NCI-H69 (cell line): ENCODE data around the gene FBXL17.

Experiments
- DNase-seq: peaks from one replicate; lab custom pipeline; 2025; lab: John Stamatoyannopoulos, UW

Gene FBXL17

GRCh38 chr5:107990881-107991810 lies 390.8 kb downstream of the FBXL17 start:
- DNase-seq, result no peak

GRCh38 chr5:107985144-107985543 lies 396.8 kb downstream of the FBXL17 start:
- DNase-seq, result peak; percentile 81

GRCh38 chr5:107982703-107983425 lies 399.0 kb downstream of the FBXL17 start:
- DNase-seq, result peak; percentile 99

GRCh38 chr5:107980923-107981692 lies 400.8 kb downstream of the FBXL17 start:
- peak; percentile 61 for DNase-seq

GRCh38 chr5:107979900-107980299 lies 402.0 kb downstream of the FBXL17 start:
- DNase-seq, result peak; percentile 44

GRCh38 chr5:107979291-107979690 lies 402.6 kb downstream of the FBXL17 start:
- peak; percentile 99 for DNase-seq

GRCh38 chr5:107977550-107978071 lies 404.3 kb downstream of the FBXL17 start:
- DNase-seq, result peak; percentile 42

GRCh38 chr5:107975568-107975967 lies 406.3 kb downstream of the FBXL17 start:
- no peak for DNase-seq

- no peak for DNase-seq
These were observed 410.1 kb downstream of the FBXL17 start for GRCh38 chr5:107971846-107972245.

- DNase-seq, result peak; percentile 21
These were observed 412.1 kb downstream of the FBXL17 start for GRCh38 chr5:107969847-107970246.

GRCh38 chr5:107968998-107969397 lies 412.9 kb downstream of the FBXL17 start:
- DNase-seq, result no peak

- no peak for DNase-seq
These were observed 413.5 kb downstream of the FBXL17 start for GRCh38 chr5:107968406-107968843.

GRCh38 chr5:107966201-107966600 lies 415.7 kb downstream of the FBXL17 start:
- peak; percentile 66 for DNase-seq

GRCh38 chr5:107964722-107965121 lies 417.2 kb downstream of the FBXL17 start:
- peak; percentile 95 for DNase-seq

GRCh38 chr5:107959573-107960279 lies 422.2 kb downstream of the FBXL17 start:
- DNase-seq, result no peak

- DNase-seq, result peak; percentile 49
These were observed 423.0 kb downstream of the FBXL17 start for GRCh38 chr5:107958861-107959260.

- peak; percentile 30 for DNase-seq
These were observed 423.5 kb downstream of the FBXL17 start for GRCh38 chr5:107958432-107958831.

- peak; percentile 94 for DNase-seq
These were observed 424.8 kb downstream of the FBXL17 start for GRCh38 chr5:107957051-107957450.

- peak; percentile 34 for DNase-seq
These were observed 426.6 kb downstream of the FBXL17 start for GRCh38 chr5:107955321-107955720.

GRCh38 chr5:107954254-107954653 lies 427.6 kb downstream of the FBXL17 start:
- DNase-seq, result peak; percentile 37

- peak; percentile 81 for DNase-seq
These were observed 429.4 kb downstream of the FBXL17 start for GRCh38 chr5:107952450-107952849.
